ENCODE results near the gene NHS.

Gene NHS

GRCh38 chrX:17531500-17531899, 156.5 kb downstream of the NHS start:
- no peak for DNase-seq (ENCODE audit: insufficient read length, low spot score)
- TF ChIP-seq CTCF (IDR thresholded peaks at IDR 0.05; ENCODE audit: insufficient read depth, missing control alignments) = no peak
- no peak for FAIRE-seq

DNA sequence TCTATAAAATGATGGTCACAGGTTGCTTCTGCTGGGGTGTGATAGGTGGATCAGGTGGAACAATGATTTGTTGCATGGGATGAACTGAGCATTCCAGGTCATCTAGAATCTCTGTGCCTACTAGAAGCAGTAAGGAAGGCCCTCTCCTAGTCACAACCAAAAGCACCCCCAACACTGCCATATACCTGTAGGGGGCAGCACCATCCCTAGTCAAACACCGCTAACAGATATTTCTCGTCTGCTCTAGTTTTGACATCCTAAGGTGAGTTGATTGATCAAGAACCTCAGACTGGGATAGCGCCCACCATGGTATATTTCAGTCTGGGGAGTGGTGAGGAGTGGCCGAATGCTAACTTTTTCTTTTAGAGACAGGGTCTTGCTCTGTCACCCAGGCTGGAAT, 160.2 kb downstream of the NHS start:
- DNase-seq (ENCODE audit: insufficient read length, low spot score) (no peak), FAIRE-seq (no peak)
- TF ChIP-seq CTCF (IDR thresholded peaks at IDR 0.05; ENCODE audit: insufficient read depth, missing control alignments) = peak; percentile 47

DNA sequence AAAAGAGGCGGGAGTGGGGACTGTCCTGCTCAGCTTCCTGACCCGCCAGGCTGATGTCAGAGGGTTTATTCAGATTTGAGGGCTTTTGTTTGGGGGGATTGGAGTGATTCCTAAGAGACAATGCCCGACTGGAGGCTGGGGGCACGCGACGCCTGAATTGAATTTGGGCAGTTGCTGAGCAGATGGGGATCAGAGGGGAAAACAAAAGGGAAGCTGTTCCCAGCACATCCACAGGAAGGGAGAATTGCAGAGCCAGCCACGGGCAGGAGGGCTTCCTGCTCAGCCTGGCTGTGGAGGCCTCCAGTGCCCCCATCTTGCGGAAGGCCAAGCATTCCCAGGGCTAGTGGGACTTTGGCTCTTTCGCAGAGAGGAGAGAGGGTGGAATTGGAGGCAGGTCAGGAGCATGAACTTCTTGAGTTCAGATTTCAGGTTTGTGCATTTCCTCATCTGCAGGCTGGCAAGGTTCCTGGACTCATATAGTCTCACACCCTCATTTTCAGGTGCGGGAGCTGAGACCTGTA, 162.8 kb downstream of the NHS start:
- DNase-seq (ENCODE audit: insufficient read length, low spot score) = no peak
- no peak for FAIRE-seq
- no peak for TF ChIP-seq CTCF (IDR thresholded peaks at IDR 0.05; ENCODE audit: insufficient read depth, missing control alignments)

- no peak for TF ChIP-seq CTCF (IDR thresholded peaks at IDR 0.05; ENCODE audit: insufficient read depth, missing control alignments)
- FAIRE-seq = no peak
Observed at GRCh38 chrX:17542123-17542522, 167.1 kb downstream of the NHS start.

GRCh38 chrX:17544821-17545220, 169.8 kb downstream of the NHS start:
- no peak for FAIRE-seq
- DNase-seq (ENCODE audit: insufficient read length, low spot score) = no peak
- no peak for TF ChIP-seq CTCF (IDR thresholded peaks at IDR 0.05; ENCODE audit: insufficient read depth, missing control alignments)

More at GRCh38 chrX:17542123-17542522, 167.1 kb downstream of the NHS start:
- no peak for DNase-seq (ENCODE audit: insufficient read length, low spot score)

DNA sequence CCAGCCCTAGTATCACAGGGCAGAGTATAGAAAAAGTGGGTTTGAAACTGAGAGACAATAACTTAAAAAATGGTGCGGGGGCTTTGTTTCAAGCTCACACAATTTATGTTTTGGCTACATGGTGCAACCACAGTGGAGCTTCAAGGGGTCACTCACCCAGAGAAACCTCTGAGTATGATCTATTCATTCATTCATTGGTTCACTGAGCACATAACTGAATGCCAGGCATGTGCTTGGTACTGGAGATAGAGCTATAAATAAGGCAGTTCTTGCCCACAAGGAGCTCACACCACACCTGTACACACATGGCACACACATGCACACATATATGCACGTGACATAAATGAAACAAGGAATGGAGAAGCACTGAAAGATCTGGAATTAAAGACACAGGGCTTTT, 171.4 kb downstream of the NHS start:
- DNase-seq (ENCODE audit: insufficient read length, low spot score) (no peak), FAIRE-seq (no peak)
- TF ChIP-seq CTCF (IDR thresholded peaks at IDR 0.05; ENCODE audit: insufficient read depth, missing control alignments) = no peak

GRCh38 chrX:17547658-17548057, 172.7 kb downstream of the NHS start:
- no peak for TF ChIP-seq CTCF (IDR thresholded peaks at IDR 0.05; ENCODE audit: insufficient read depth, missing control alignments)
- FAIRE-seq = no peak
- DNase-seq (ENCODE audit: insufficient read length, low spot score) = no peak

Data from D721Med (cell line).